Measurements from ENCODE around the gene PTMS.

DNA sequence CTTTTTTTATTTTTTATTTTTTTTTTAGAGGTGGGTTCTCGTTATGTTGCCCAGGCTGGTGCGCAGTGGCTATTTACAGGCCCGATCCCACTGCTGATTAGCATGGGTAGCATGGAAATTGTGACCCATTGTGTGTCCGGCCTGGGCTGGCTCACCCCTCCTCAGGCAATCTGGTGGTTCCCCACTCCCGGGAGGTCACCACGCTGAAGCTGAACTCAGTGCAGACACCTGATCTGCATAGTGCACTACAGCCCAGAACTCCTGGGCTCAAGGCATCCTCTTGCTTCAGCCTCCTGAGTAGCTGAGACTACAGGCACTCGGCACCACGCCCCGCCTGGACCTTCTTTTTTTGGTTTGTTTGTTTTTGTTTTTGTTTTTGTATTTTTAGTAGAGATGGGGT lies 17.7 kb downstream of the PTMS start:
- TF ChIP-seq, protein P1, sequence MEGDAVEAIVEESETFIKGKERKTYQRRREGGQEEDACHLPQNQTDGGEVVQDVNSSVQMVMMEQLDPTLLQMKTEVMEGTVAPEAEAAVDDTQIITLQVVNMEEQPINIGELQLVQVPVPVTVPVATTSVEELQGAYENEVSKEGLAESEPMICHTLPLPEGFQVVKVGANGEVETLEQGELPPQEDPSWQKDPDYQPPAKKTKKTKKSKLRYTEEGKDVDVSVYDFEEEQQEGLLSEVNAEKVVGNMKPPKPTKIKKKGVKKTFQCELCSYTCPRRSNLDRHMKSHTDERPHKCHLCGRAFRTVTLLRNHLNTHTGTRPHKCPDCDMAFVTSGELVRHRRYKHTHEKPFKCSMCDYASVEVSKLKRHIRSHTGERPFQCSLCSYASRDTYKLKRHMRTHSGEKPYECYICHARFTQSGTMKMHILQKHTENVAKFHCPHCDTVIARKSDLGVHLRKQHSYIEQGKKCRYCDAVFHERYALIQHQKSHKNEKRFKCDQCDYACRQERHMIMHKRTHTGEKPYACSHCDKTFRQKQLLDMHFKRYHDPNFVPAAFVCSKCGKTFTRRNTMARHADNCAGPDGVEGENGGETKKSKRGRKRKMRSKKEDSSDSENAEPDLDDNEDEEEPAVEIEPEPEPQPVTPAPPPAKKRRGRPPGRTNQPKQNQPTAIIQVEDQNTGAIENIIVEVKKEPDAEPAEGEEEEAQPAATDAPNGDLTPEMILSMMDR (IDR thresholded peaks at IDR 0.05), result no peak
- no peak for TF ChIP-seq ZFX (IDR thresholded peaks at IDR 0.05; ENCODE audit: borderline replicate concordance)

Data from 22Rv1 (cell line).